ENCODE results near the gene OCRL. TPM values are rescaled to one million over a fixed set of nuclear protein-coding genes. Genes with fewer than 3 reads are reported as not detected.
A peak's percentile ranks its signal among the peaks of the same experiment; 100 is the strongest.

Gene OCRL
- total and polyA plus RNA-seq, 2 of the 13 experiments (the other 11 are each of a cell fraction or from before 2014, with no cell fraction given): 13.4 to 32.0 TPM

GRCh38 chrX:129525162-129525561 is 14.9 kb upstream of the OCRL start (continued):
- TF ChIP-seq SNAPC4 (CRISPR knock-in tag; IDR thresholded peaks at IDR 0.05) (no peak), SMAD3 (CRISPR knock-in tag; IDR thresholded peaks at IDR 0.05) (peak; percentile 62; the same call in 1 of the 2 replicates), RARA (CRISPR knock-in tag; IDR thresholded peaks at IDR 0.05) (peak; percentile 89), ZNF337 (CRISPR knock-in tag; IDR thresholded peaks at IDR 0.05; ENCODE audit: borderline replicate concordance, low read depth) (no peak), TGIF2 (CRISPR knock-in tag; IDR thresholded peaks at IDR 0.05) (no peak), SIX1 (CRISPR knock-in tag; IDR thresholded peaks at IDR 0.05; ENCODE audit: borderline replicate concordance) (peak; percentile 84; the same call in 1 of the 2 replicates), GTF3A (CRISPR knock-in tag; conservative IDR thresholded peaks at IDR 0.05) (no peak), ASH2L (IDR thresholded peaks at IDR 0.05; ENCODE audit: insufficient read length, low read depth, low read length) (peak; percentile 11), DR1 (CRISPR knock-in tag; IDR thresholded peaks at IDR 0.05) (no peak), ZNF563 (CRISPR knock-in tag; IDR thresholded peaks at IDR 0.05) (no peak), PRMT3 (CRISPR knock-in tag; IDR thresholded peaks at IDR 0.05; ENCODE audit: borderline replicate concordance, low read depth) (no peak), ZNF124 (CRISPR knock-in tag; IDR thresholded peaks at IDR 0.05) (no peak), ZNF605 (CRISPR knock-in tag; IDR thresholded peaks at IDR 0.05) (no peak), GABPB1 (CRISPR knock-in tag; IDR thresholded peaks at IDR 0.05) (peak; percentile 25; the same call in 1 of the 2 replicates), ZNF749 (CRISPR knock-in tag; IDR thresholded peaks at IDR 0.05; ENCODE audit: borderline replicate concordance) (no peak), SOX13 (IDR thresholded peaks at IDR 0.05) (0 out of 2 replicates have a peak, but pooled peaks have one; percentile 58), SOX13 (CRISPR knock-in tag; conservative IDR thresholded peaks at IDR 0.05 in 1 of 2, IDR thresholded peaks at IDR 0.05 in 1 of 2) (peak in 1 of 2 experiments; percentile 92; a peak in 2 of 4 replicates), HMGA1 (CRISPR knock-in tag; conservative IDR thresholded peaks at IDR 0.05) (no peak), CREM (IDR thresholded peaks at IDR 0.05) (peak; percentile 86), CREM (CRISPR knock-in tag; IDR thresholded peaks at IDR 0.05) (no peak), ZNF652 (CRISPR knock-in tag; IDR thresholded peaks at IDR 0.05; ENCODE audit: borderline replicate concordance, low read depth) (0 out of 2 replicates have a peak, but pooled peaks have one; percentile 39), POGK (CRISPR knock-in tag; conservative IDR thresholded peaks at IDR 0.05) (0 out of 2 replicates have a peak, but pooled peaks have one; percentile 42), IKZF5 (CRISPR knock-in tag; IDR thresholded peaks at IDR 0.05) (peak; percentile 76)

Data from HepG2 (cell line).